GM19395 (cell line): Measurements from ENCODE around the gene PUS3.
"Not testable (repeated sequence)": the region's sequence is repeated elsewhere in the genome, so short reads cannot be mapped to it uniquely, and the experiment has no call there.

Experiments used
- ATAC-seq: cut with Tn5 transposase; IDR thresholded peaks from one replicate; pipeline ENCODE4 v1.9.1; 2021; ENCODE audit warnings: mild to moderate bottlenecking, moderate library complexity; ENCODE audit not compliant: unreplicated experiment

The PUS3 gene

GRCh38 chr11:125922156-125922555, 19.1 kb upstream of the PUS3 start:
- no peak for ATAC-seq

- ATAC-seq = no peak
Observed at GRCh38 chr11:125921042-125921441, 18.0 kb upstream of the PUS3 start.

GRCh38 chr11:125918140-125918840, 15.3 kb upstream of the PUS3 start:
- ATAC-seq = no peak

GRCh38 chr11:125916683-125917347, 13.8 kb upstream of the PUS3 start:
- ATAC-seq = no peak

GRCh38 chr11:125914601-125915000, 11.6 kb upstream of the PUS3 start:
- ATAC-seq = not testable (repeated sequence)

- no peak for ATAC-seq
Observed at GRCh38 chr11:125910226-125910849, 7.3 kb upstream of the PUS3 start.

GRCh38 chr11:125904678-125905077, 1.7 kb upstream of the PUS3 start:
- no peak for ATAC-seq

- no peak for ATAC-seq
Observed at GRCh38 chr11:125903711-125904659, 979 bp upstream of the PUS3 start, which contains the start of gene DDX25. TSS of gene DDX25 (plus strand) at chr11:125904508. CDS start at chr11:125904518, 10 bp downstream.

- ATAC-seq = peak; percentile 32
Observed at GRCh38 chr11:125902277-125902926, 604 bp downstream of the PUS3 start.

GRCh38 chr11:125901872-125902271, 1.1 kb downstream of the PUS3 start:
- no peak for ATAC-seq

- ATAC-seq = no peak
Observed at GRCh38 chr11:125892994-125893393, 10.0 kb downstream of the PUS3 start.

- ATAC-seq = no peak
Observed at GRCh38 chr11:125892071-125892470, 10.9 kb downstream of the PUS3 start.

- ATAC-seq = no peak
Observed at GRCh38 chr11:125890447-125891100, 12.4 kb downstream of the PUS3 start.

GRCh38 chr11:125887373-125888324, 15.4 kb downstream of the PUS3 start, which contains the start of gene HYLS1:
TSS of gene HYLS1 (plus strand) at chr11:125887668. CDS start at chr11:125899369, 11,701 bp downstream.
- peak; percentile 90 for ATAC-seq

GRCh38 chr11:125886997-125887372, 16.0 kb downstream of the PUS3 start:
- ATAC-seq = peak; percentile 44

GRCh38 chr11:125883375-125883774, 19.6 kb downstream of the PUS3 start:
- no peak for ATAC-seq

- ATAC-seq = no peak
Observed at GRCh38 chr11:125881291-125881690, 21.7 kb downstream of the PUS3 start.

GRCh38 chr11:125874556-125875124, 28.4 kb downstream of the PUS3 start:
- peak; percentile 84 for ATAC-seq
